Transverse colon (tissue), 4 donors: ENCODE data around the gene MED8.

Source experiments
- CTCF ChIP-seq, 5 experiments: fragments of 200-600 bp in 3 of 5; fragments of 450-650 bp in 2 of 5; sonication (generic) in 3 of 5; IDR thresholded peaks; 1 replicate in 2 of 5; 2 replicates in 3 of 5; pipeline ENCODE4 v1.5.1; 2016 to 2017; ENCODE audit warnings: antibody characterized with exemption in 5 of 5, inconsistent platforms in 3 of 5, mild to moderate bottlenecking in 2 of 5, moderate library complexity in 1 of 5
- POLR2A ChIP-seq: fragments of 450-650 bp; IDR thresholded peaks from one replicate; pipeline ENCODE4 v1.6.1; 2016; ENCODE audit warnings: antibody characterized with exemption, mild to moderate bottlenecking, moderate library complexity
- POLR2AphosphoS5 ChIP-seq, 3 donors: sonication (generic); formaldehyde crosslinking; IDR thresholded peaks; one replicate each; pipeline ENCODE4 v1.6.1; 2016; ENCODE audit warnings: antibody characterized with exemption in 3 of 3

DNA sequence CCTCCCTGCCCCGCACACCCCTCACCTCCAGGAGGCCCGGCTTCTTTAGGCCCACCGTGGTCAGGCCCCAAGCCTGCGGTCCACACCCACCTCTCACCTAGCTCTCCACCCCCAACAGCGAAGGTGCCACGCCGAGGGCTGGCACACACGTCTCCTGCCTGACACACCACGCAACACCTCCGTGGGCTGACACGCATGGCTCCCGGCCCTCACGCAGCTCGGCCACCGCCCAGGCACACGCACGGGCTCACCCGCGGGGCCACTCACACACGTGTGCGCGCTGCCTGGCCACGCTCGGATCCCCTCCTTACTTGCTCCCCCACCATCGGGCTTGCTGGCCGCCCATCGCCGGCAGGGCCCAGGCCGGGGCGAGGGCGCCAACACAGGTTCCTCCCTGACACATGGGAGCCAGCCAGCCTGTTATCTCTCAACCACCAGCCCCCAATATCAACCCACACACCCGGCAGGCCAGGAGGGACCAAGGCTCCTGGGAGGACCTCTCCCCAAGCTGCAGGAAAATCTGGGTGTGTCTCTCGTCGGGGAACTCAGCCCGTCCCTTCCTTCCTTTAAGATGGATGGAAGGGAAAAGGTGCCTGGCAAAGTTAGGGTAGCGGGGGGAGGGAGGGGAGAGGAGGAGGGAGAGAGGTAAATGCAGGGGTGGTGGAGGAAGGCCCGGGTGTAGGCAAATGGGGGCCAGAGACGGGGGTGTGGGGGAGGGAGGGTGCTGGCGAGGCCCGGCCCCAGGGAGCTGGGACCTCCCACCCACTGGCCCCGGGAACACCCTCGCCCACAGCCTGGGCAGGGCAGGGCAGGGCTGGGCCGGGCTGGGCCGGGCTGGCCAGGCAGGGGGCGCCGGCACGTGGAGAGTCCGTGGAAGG, 22.3 kb downstream of the MED8 start:
- TF ChIP-seq CTCF (IDR thresholded peaks at IDR 0.05) = no peak
- no peak for TF ChIP-seq POLR2A
- TF ChIP-seq POLR2AphosphoS5 (IDR thresholded peaks at IDR 0.05) = peak in 2 of 3 donors; percentile 10
